HCT116 (cell line): Measurements from ENCODE around the gene OR2W1.
A peak's percentile ranks its signal among the peaks of the same experiment; 100 is the strongest.

Experiments
- CTCF ChIP-seq, 3 experiments: fragments of 200-600 bp in 1 of 3; sonication (generic) in 1 of 3; IDR thresholded peaks in 2 of 3; conservative IDR thresholded peaks in 1 of 3; 2 replicates each; pipeline ENCODE4 v1.5.1; 2012 to 2017; ENCODE audit warnings: low read depth in 2 of 3, low read length in 2 of 3, antibody characterized with exemption in 1 of 3, borderline replicate concordance in 1 of 3, control low read depth in 1 of 3, mild to moderate bottlenecking in 1 of 3, mixed read lengths in 1 of 3, mixed run types in 1 of 3, moderate library complexity in 1 of 3; ENCODE audit not compliant: insufficient read depth in 1 of 3
- EGR1 ChIP-seq: IDR thresholded peaks from 2 replicates; pipeline ENCODE4 v1.6.1; 2012; ENCODE audit warnings: low read depth
- EZH2 ChIP-seq: fragments of 200-600 bp; sonication (generic); IDR thresholded peaks from 2 replicates; pipeline ENCODE4 v1.6.1; 2017; ENCODE audit warnings: antibody characterized with exemption, mixed run types
- POLR2A ChIP-seq: IDR thresholded peaks from 2 replicates; pipeline ENCODE4 v1.7.0; 2011; ENCODE audit warnings: borderline replicate concordance; ENCODE audit not compliant: insufficient read depth, insufficient read length; ENCODE audit errors: extremely low read depth
- REST ChIP-seq: IDR thresholded peaks from 2 replicates; pipeline ENCODE4 v1.6.1; 2012; ENCODE audit warnings: low read depth
- TCF7L2 ChIP-seq: IDR thresholded peaks from 2 replicates; pipeline ENCODE4 v1.7.0; 2011; ENCODE audit warnings: borderline replicate concordance, inconsistent platforms; ENCODE audit not compliant: insufficient read depth, insufficient read length; ENCODE audit errors: extremely low read depth

DNA sequence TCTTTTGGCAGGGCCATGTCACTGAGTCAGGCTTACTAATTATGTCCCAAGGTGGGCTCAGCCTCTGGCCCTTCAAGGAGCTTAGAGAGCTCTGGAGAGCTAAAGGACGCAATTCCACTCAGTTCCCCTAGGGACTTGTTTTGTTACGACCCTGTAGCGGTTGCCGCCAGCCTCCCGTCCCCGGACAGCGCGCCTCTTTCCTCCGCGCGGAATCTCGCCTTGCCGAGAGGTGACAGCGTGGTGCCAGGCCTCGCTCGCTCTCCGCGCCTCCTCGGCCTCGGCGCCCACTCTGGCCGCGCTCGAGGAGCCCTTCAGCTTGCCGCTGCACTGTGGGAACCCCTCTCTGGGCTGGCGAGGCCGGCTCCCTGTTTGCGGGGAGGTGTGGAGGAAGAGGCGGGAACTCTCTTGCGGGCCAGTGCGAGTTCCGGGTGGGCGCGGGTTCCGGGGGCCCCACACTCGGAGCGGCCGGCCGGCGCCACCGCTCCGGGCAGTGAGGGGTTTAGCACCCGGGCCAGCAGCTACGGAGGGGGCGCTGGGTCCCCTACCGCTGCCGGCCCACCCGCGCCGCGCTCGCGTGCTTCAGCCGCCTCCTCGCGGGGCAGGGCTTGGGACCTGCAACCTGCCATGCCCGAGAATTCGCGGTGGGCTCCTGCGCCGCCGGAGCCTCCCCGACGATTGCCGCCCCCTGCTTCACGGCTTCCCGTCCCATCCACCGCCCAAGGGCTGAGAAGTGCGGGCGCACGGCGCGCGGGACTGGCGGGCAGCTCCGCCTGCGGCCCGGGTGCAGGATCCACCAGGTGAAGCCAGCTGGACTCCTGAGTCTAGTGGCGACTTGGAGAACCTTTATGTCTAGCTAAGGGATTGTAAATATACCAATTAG, 30.0 kb downstream of the OR2W1 start:
- TF ChIP-seq CTCF (IDR thresholded peaks at IDR 0.05 in 2 of 3, conservative IDR thresholded peaks at IDR 0.05 in 1 of 3; ENCODE audit: borderline replicate concordance in 1 of 3, insufficient read depth in 1 of 3, low read depth in 2 of 3, low read length in 2 of 3): 0 out of 6 replicates have a peak, but pooled peaks of 1 of the 3 experiments have one; percentile 16
- no peak for TF ChIP-seq POLR2A
- TF ChIP-seq EZH2: no peak
- TF ChIP-seq TCF7L2: no peak
- no peak for TF ChIP-seq EGR1
- TF ChIP-seq REST: no peak
